Measurements from ENCODE around the gene GATAD2A.

GRCh38 chr19:19545707-19546106 is 140.2 kb downstream of the GATAD2A start:
- TF ChIP-seq CTCF (IDR thresholded peaks at IDR 0.05), result no peak
- TF ChIP-seq POLR2A (IDR thresholded peaks at IDR 0.05), result no peak
